HepG2 (cell line): Measurements from ENCODE around the gene COMP. TPM values are rescaled to one million over a fixed set of nuclear protein-coding genes. Genes with fewer than 3 reads are reported as not detected.

Experiments
- ATAC-seq: fragments of 200-7000 bp; cut with Tn5 transposase; 3 replicates; pipeline ENCODE4 v1.9.1; 2020; ENCODE audit warnings: mild to moderate bottlenecking, moderate library complexity
- BruUV-seq: library from RNA; stranded (reverse); fragments of 400-500 nt; replicated peaks from 2 replicates; lab custom pipeline; 2021; lab: Mats Ljungman, UMichigan
- CTCF ChIA-PET: fragments of 300-600 bp; formaldehyde crosslinking; extraction: SDS; loops from one replicate; lab custom pipeline; 2021; ENCODE audit warnings: low total read pairs, inconsistent platforms, low intra/inter-chr PET ratio; lab: Yijun Ruan, JAX
- POLR2A ChIA-PET: fragments of 350-600 bp; sonication (Branson Sonifier 250); formaldehyde crosslinking; loops from one replicate; lab custom pipeline; 2020; ENCODE audit warnings: antibody characterized with exemption, inconsistent platforms; lab: Yijun Ruan, JAX
- DNase-seq: peaks from one replicate; pipeline ENCODE4 v3.0.0-alpha.2; 2015; ENCODE audit warnings: low spot score
- FAIRE-seq: peaks from 3 replicates; lab custom pipeline; 2011; peaks lifted over from hg19 to GRCh38; lab: Jason Lieb, UNC
- H2AFZ ChIP-seq: one replicate; pipeline ENCODE4 v1.6.1; 2011; ENCODE audit warnings: low read length, inconsistent platforms
- H3K27ac ChIP-seq: fragments of 300-600 bp; 3 replicates; pipeline ENCODE4 v1.8.0; 2011; ENCODE audit warnings: mixed run types, mild to moderate bottlenecking, mixed read lengths, low read length, inconsistent platforms; ENCODE audit not compliant: insufficient read depth; ENCODE audit errors: extremely low read length
- H3K27me3 ChIP-seq, 2 experiments: fragments of 200-600 bp in 1 of 2; 2 replicates in 1 of 2; 3 replicates in 1 of 2; pipeline versions ENCODE4 v1.6.0 to v1.8.0; 2011; ENCODE audit warnings: low read length in 2 of 2, mild to moderate bottlenecking in 2 of 2, moderate library complexity in 2 of 2, inconsistent platforms in 1 of 2; ENCODE audit not compliant: insufficient read depth in 2 of 2, control insufficient read depth in 1 of 2
- H3K36me3 ChIP-seq, 2 experiments: fragments of 200-600 bp in 1 of 2; replicated peaks in 1 of 2; 2 replicates in 1 of 2; 3 replicates in 1 of 2; pipeline versions ENCODE4 v1.5.1 to v1.8.0; 2011; ENCODE audit warnings: low read length in 2 of 2, inconsistent platforms in 1 of 2; ENCODE audit not compliant: insufficient read depth in 2 of 2, control insufficient read depth in 1 of 2
- H3K4me1 ChIP-seq: 2 replicates; pipeline ENCODE4 v1.5.1; 2012; ENCODE audit warnings: low read length, inconsistent platforms; ENCODE audit not compliant: insufficient read depth
- H3K4me2 ChIP-seq: 2 replicates; pipeline ENCODE4 v1.6.0; 2011; ENCODE audit warnings: low read depth, low read length, inconsistent platforms
- H3K4me3 ChIP-seq, 3 experiments: fragments of 200-600 bp in 1 of 3; sonication (generic), shearing (Covaris generic) in 1 of 3; replicated peaks in 1 of 3; 2 replicates each; pipeline ENCODE4 v1.5.1; 2011 to 2016; ENCODE audit warnings: low read length in 3 of 3, inconsistent platforms in 2 of 3, low read depth in 2 of 3, mild to moderate bottlenecking in 2 of 3, control low read depth in 1 of 3, mixed read lengths in 1 of 3; ENCODE audit not compliant: insufficient read depth in 1 of 3
- H3K79me2 ChIP-seq: one replicate; pipeline ENCODE4 v1.6.1; 2011; ENCODE audit warnings: low read length, inconsistent platforms; ENCODE audit not compliant: insufficient read depth
- H3K9ac ChIP-seq: 2 replicates; pipeline ENCODE4 v1.6.0; 2011; ENCODE audit warnings: mild to moderate bottlenecking, low read depth, low read length, inconsistent platforms; ENCODE audit not compliant: insufficient read depth
- H3K9me3 ChIP-seq: 2 replicates; pipeline ENCODE4 v1.5.1; 2012; ENCODE audit warnings: mild to moderate bottlenecking, low read length
- H4K20me1 ChIP-seq: 2 replicates; pipeline ENCODE4 v1.6.0; 2011; ENCODE audit warnings: inconsistent platforms, mild to moderate bottlenecking, low read length, moderate library complexity; ENCODE audit not compliant: insufficient read depth
- CTCF ChIP-seq: sonication (generic); formaldehyde crosslinking; IDR thresholded peaks from 2 replicates; pipeline ENCODE4 v1.5.0; 2020; ENCODE audit warnings: mild to moderate bottlenecking, missing genetic modification reagents, moderate library complexity
- MXD1 ChIP-seq: sonication (generic); formaldehyde crosslinking; IDR thresholded peaks from 2 replicates; pipeline ENCODE4 v1.4.0; 2020; ENCODE audit warnings: mild to moderate bottlenecking, missing genetic modification reagents
- RAD21 ChIP-seq: fragments of 450-650 bp; formaldehyde crosslinking; IDR thresholded peaks from 2 replicates; pipeline ENCODE4 v1.5.0; 2020; ENCODE audit warnings: mild to moderate bottlenecking
- RBM39 ChIP-seq: fragments of 200-400 bp; formaldehyde crosslinking; IDR thresholded peaks from one replicate; pipeline ENCODE4 v1.6.1; 2018; ENCODE audit warnings: antibody characterized with exemption, mild to moderate bottlenecking, low read depth, low read length; ENCODE audit not compliant: poor library complexity, severe bottlenecking
- SMAD1 ChIP-seq: sonication (generic); formaldehyde crosslinking; IDR thresholded peaks from 2 replicates; pipeline ENCODE4 v1.4.0; 2020; ENCODE audit warnings: missing genetic modification reagents, low read depth, mild to moderate bottlenecking, borderline replicate concordance
- STAG1 ChIP-seq: sonication (generic); formaldehyde crosslinking; IDR thresholded peaks from 2 replicates; pipeline ENCODE4 v1.4.0; 2020; ENCODE audit warnings: missing genetic modification reagents
- ZFX ChIP-seq: sonication (generic); formaldehyde crosslinking; IDR thresholded peaks from 2 replicates; pipeline ENCODE4 v1.4.0; 2020; ENCODE audit warnings: mild to moderate bottlenecking, low read depth, missing genetic modification reagents, moderate library complexity
- ZNF121 ChIP-seq: sonication (generic); formaldehyde crosslinking; IDR thresholded peaks from 2 replicates; pipeline ENCODE4 v1.5.0; 2020; ENCODE audit warnings: mild to moderate bottlenecking, missing genetic modification reagents
- ZNF350 ChIP-seq: sonication (generic); formaldehyde crosslinking; IDR thresholded peaks from 2 replicates; pipeline ENCODE4 v1.4.0; 2020; ENCODE audit warnings: mild to moderate bottlenecking, low read depth, missing genetic modification reagents, borderline replicate concordance
- ZNF567 ChIP-seq: sonication (generic); formaldehyde crosslinking; IDR thresholded peaks from 2 replicates; pipeline ENCODE4 v1.8.1; 2023; ENCODE audit warnings: mild to moderate bottlenecking, missing genetic modification reagents, borderline replicate concordance
- ZNF879 ChIP-seq: sonication (generic); formaldehyde crosslinking; IDR thresholded peaks from 2 replicates; pipeline ENCODE4 v1.8.1; 2023; ENCODE audit warnings: missing genetic modification reagents
- ZSCAN21 ChIP-seq: sonication (generic); formaldehyde crosslinking; IDR thresholded peaks from 2 replicates; pipeline ENCODE4 v1.8.0; 2022; ENCODE audit warnings: mild to moderate bottlenecking, missing genetic modification reagents, moderate library complexity, borderline replicate concordance
- WGBS: methylation state at CpG from one replicate; pipeline ENCODE4 v1.1.6; 2017; ENCODE audit warnings: low lambda C conversion rate; 5-methylcytosine and 5-hydroxymethylcytosine counted together
- in situ Hi-C: cut with HindIII; loops from 2 replicates; pipeline ENCODE4 v1.10.0; 2017; ENCODE audit warnings: low pct_unique_long_range_greater_than_20kb; ENCODE audit not compliant: extremely low pct_ligation_motif_present
- intact Hi-C: fragments of 100-400 bp; cut with micrococcal nuclease; formaldehyde crosslinking; loops from one replicate; pipeline ENCODE4 v1.10.0; 2022; ENCODE audit not compliant: unreplicated experiment
- polyA plus RNA-seq, 8 experiments: library from polyadenylated mRNA; depleted of rRNA in 3 of 8; stranded (reverse) in 7 of 8; unstranded in 1 of 8; fragments of >200 nt; fragmentation: Illumina TruSeq in 4 of 8; extraction: Trizol in 4 of 8; gene quantifications; 2 replicates each; pipeline versions ENCODE4 v1.2.1 to v1.2.3, GENCODE V29; 2011 to 2016; ENCODE audit warnings: low read depth in 4 of 8, missing spikeins in 1 of 8, mixed read lengths in 1 of 8; ENCODE audit not compliant: insufficient read depth in 1 of 8
- total RNA-seq, 5 experiments: library from RNA; depleted of rRNA; stranded (reverse); fragments of >200 nt; fragmentation: Illumina TruSeq; extraction: Trizol; gene quantifications; 2 replicates each; pipeline ENCODE4 v1.2.3, GENCODE V29; 2016; ENCODE audit warnings: low read depth in 1 of 5

COMP gene
- total and polyA plus RNA-seq, 2 of the 13 experiments (the other 11 are each of a cell fraction or from before 2014, with no cell fraction given), result 0.04 to 0.13 TPM

GRCh38 chr19:18781047-18781600, 10.0 kb downstream of the COMP start:
- no peak for DNase-seq
- Histone ChIP-seq H4K20me1 (no peaks in the 10 kb centered on the region), H3K4me2 (no peak overlapping the region), H3K27me3 (peaks cover 7 to 11% of the 10 kb centered on the region in 2 experiments), H3K9ac (no peak overlapping the region), H3K36me3 (no peaks in the 10 kb centered on the region), H3K27ac (no peak overlapping the region), H3K79me2 (no peaks in the 10 kb centered on the region), H3K4me1 (peaks cover 47% of the 10 kb centered on the region), H3K4me3 (no peak overlapping the region), H2AFZ (no peak overlapping the region), H3K9me3 (no peaks in the 10 kb centered on the region)
- BruUV-seq, result no TSS peak
- TF ChIP-seq ZNF350 (CRISPR knock-in tag) (0 out of 2 replicates have a peak, but pooled peaks have one; percentile 19), ZFX (CRISPR knock-in tag) (peak; percentile 18; the same call in 1 of the 2 replicates), SMAD1 (CRISPR knock-in tag) (no peak)
- WGBS, result 68% methylated on average over 6 of the region's 14 CpGs
- intact Hi-C loops, result no loop called here
- POLR2A ChIA-PET, result interaction anchor here (0.8 to 1.3 kb wide), 3 partner anchors 50 to 66 kb away, joined by 3 to 4 read pairs (median 3); partner anchors contain the start of gene UPF1
- ATAC-seq, result peak; percentile 2; the same call in 1 of the 3 replicates
- in situ Hi-C loops, result no loop called here
- CTCF ChIA-PET, result interaction anchor here (0.7 to 1.7 kb wide), 2 partner anchors 66 to 86 kb away, joined by 3 to 5 read pairs; no protein-coding TSS in a partner anchor
- FAIRE-seq, result no peak

DNA sequence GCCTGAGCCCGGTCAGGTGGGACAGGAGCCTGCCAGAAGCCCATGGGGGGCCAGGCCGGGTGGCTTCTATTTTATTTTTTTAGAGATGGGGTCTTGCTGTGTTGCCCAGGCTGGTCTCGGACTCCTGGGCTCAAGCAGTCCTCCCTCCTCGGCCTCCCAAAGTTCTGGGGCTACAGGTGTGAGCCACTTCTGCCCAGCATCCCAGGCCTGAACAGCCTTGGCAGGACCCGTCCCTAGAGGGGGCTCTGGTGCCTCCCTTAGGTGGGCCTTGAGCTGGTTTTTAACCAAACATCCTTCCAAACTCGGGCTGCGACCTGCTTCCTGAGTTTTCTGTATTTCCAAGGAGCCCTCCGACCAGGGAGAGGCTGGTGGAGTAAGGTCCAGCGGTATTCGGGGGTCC, 10.5 kb downstream of the COMP start:
- Histone ChIP-seq H3K9ac (no peak overlapping the region), H3K4me1 (peaks cover 43% of the 10 kb centered on the region), H4K20me1 (no peaks in the 10 kb centered on the region), H3K27me3 (peaks cover 6 to 8% of the 10 kb centered on the region in 2 experiments; a peak in 3 of 5 replicates), H3K27ac (no peak overlapping the region), H2AFZ (no peak overlapping the region), H3K9me3 (no peaks in the 10 kb centered on the region), H3K79me2 (no peaks in the 10 kb centered on the region), H3K4me2 (no peak overlapping the region), H3K4me3 (no peak overlapping the region), H3K36me3 (no peaks in the 10 kb centered on the region)
- FAIRE-seq (no peak), ATAC-seq (peak; percentile 29), DNase-seq (no peak)
- ChIA-PET POLR2A (interaction anchor here (0.8 to 1.3 kb wide), 3 partner anchors 51 to 66 kb away, joined by 3 to 4 read pairs (median 3); partner anchors contain the start of gene UPF1), CTCF (interaction anchor here (1.7 kb wide), 1 partner anchor 67 kb away, joined by 5 read pairs; no protein-coding TSS in a partner anchor)
- in situ Hi-C loops, result no loop called here
- BruUV-seq, result no TSS peak
- 0% methylated on average over 3 of the region's 10 CpGs for WGBS
- intact Hi-C loops, result no loop called here
- TF ChIP-seq RBM39 (peak; percentile 29), RAD21 (CRISPR knock-in tag) (0 out of 2 replicates have a peak, but pooled peaks have one; percentile 15), MXD1 (CRISPR knock-in tag) (no peak), ZNF121 (CRISPR knock-in tag) (peak; percentile 52; the same call in 1 of the 2 replicates), CTCF (peak; percentile 68), STAG1 (peak; percentile 72), ZNF567 (CRISPR knock-in tag) (no peak), ZSCAN21 (CRISPR knock-in tag) (no peak), ZNF879 (CRISPR knock-in tag) (no peak)
